Glutamatergic neuron (in vitro differentiated cells): ENCODE data around the gene CDC42BPA. TPM values are rescaled to one million over a fixed set of nuclear protein-coding genes. Genes with fewer than 3 reads are reported as not detected.
A peak's percentile ranks its signal among the peaks of the same experiment; 100 is the strongest.

Experiments used
- DNase-seq: peaks from one replicate; pipeline ENCODE4 v3.0.0; 2022
- H3K27ac Mint-ChIP-seq: one replicate; pipeline ENCODE4 v1.8.0; 2020; ENCODE audit warnings: mild to moderate bottlenecking, mixed read lengths, inconsistent platforms; ENCODE audit not compliant: unreplicated experiment
- H3K27me3 Mint-ChIP-seq: one replicate; pipeline ENCODE4 v1.8.0; 2020; ENCODE audit warnings: mild to moderate bottlenecking, moderate library complexity, mixed read lengths, inconsistent platforms; ENCODE audit not compliant: unreplicated experiment
- H3K36me3 Mint-ChIP-seq: one replicate; pipeline ENCODE4 v1.8.0; 2020; ENCODE audit warnings: mild to moderate bottlenecking, mixed read lengths, inconsistent platforms; ENCODE audit not compliant: unreplicated experiment
- H3K4me1 Mint-ChIP-seq: one replicate; pipeline ENCODE4 v1.8.0; 2020; ENCODE audit warnings: mild to moderate bottlenecking, low read depth, mixed read lengths, inconsistent platforms; ENCODE audit not compliant: unreplicated experiment
- H3K4me3 Mint-ChIP-seq: one replicate; pipeline ENCODE4 v1.8.0; 2020; ENCODE audit warnings: mild to moderate bottlenecking, mixed read lengths, inconsistent platforms; ENCODE audit not compliant: unreplicated experiment
- H3K9me3 Mint-ChIP-seq: one replicate; pipeline ENCODE4 v1.8.0; 2020; ENCODE audit warnings: mild to moderate bottlenecking, moderate library complexity, mixed read lengths, inconsistent platforms; ENCODE audit not compliant: unreplicated experiment
- total RNA-seq: library from RNA; stranded (reverse); fragmentation: NEBNext Ultra II Directional; extraction: Animal tissue kit (Norgen Biotek cat#: 25700); gene quantifications from one replicate; pipeline ENCODE4 v1.2.1, GENCODE V29; 2021; ENCODE audit not compliant: unreplicated experiment
- TF ChIP-seq, protein P1 (sequence below): fragments of 200-600 bp; sonication (generic); IDR thresholded peaks from one replicate; pipeline ENCODE4 v1.5.0; 2021; ENCODE audit not compliant: partially characterized antibody, unreplicated experiment

Gene CDC42BPA
- total RNA-seq, 1 donor from 2014 or later: 66.0 TPM

- no peak overlapping the region for H3K4me3 Mint-ChIP-seq
- TF ChIP-seq, protein P1, sequence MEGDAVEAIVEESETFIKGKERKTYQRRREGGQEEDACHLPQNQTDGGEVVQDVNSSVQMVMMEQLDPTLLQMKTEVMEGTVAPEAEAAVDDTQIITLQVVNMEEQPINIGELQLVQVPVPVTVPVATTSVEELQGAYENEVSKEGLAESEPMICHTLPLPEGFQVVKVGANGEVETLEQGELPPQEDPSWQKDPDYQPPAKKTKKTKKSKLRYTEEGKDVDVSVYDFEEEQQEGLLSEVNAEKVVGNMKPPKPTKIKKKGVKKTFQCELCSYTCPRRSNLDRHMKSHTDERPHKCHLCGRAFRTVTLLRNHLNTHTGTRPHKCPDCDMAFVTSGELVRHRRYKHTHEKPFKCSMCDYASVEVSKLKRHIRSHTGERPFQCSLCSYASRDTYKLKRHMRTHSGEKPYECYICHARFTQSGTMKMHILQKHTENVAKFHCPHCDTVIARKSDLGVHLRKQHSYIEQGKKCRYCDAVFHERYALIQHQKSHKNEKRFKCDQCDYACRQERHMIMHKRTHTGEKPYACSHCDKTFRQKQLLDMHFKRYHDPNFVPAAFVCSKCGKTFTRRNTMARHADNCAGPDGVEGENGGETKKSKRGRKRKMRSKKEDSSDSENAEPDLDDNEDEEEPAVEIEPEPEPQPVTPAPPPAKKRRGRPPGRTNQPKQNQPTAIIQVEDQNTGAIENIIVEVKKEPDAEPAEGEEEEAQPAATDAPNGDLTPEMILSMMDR: no peak
- no peaks in the 10 kb centered on the region for H3K27me3 Mint-ChIP-seq
- H3K4me1 Mint-ChIP-seq: no peaks in the 10 kb centered on the region
- peaks cover 2% of the 10 kb centered on the region for H3K9me3 Mint-ChIP-seq
- DNase-seq: no peak
- no peaks in the 10 kb centered on the region for H3K36me3 Mint-ChIP-seq
- no peak overlapping the region for H3K27ac Mint-ChIP-seq
Observed at GRCh38 chr1:227363825-227364224, 45.5 kb upstream of the CDC42BPA start.

DNA sequence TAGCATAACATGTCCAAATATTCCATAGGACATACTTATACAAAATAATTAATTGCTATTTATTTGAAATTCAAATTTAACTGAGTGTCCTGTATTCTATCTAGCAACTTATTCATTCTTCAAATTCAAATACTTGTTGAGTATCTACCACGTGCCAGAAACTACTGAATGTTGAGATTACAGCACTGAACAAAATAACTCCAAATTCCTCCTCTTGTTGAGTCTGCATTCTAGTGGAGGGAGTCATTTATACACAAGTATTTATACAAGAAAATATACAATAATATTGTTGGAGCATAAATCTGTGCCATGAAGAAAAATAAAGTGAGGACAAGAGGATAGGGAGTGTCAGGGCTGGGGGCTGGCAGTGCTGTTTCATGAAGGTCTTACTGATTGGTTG, 43.7 kb upstream of the CDC42BPA start:
- no peaks in the 10 kb centered on the region for H3K27me3 Mint-ChIP-seq
- no peak overlapping the region for H3K4me3 Mint-ChIP-seq
- TF ChIP-seq, protein P1: no peak
- H3K4me1 Mint-ChIP-seq: peaks cover 6% of the 10 kb centered on the region
- peaks cover 2% of the 10 kb centered on the region for H3K9me3 Mint-ChIP-seq
- H3K27ac Mint-ChIP-seq: no peak overlapping the region
- H3K36me3 Mint-ChIP-seq: no peaks in the 10 kb centered on the region
- DNase-seq: no peak

DNA sequence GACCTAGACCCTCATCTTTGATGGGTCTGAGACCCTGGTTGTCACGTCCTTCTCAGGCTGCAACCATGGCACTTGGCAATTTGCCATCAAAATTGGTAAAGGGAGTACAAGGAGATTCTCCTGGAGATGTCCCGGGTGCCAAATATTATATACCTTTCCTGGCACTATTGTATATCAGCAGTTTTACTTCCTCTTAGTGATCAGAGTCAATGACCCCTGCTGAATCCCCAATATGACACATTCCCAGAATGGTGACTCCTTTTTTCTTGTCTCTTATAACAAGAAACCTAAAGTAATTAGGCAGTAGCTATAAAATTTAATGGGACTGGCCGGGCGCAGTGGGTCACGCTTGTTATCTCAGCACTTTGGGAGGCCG, 39.6 kb upstream of the CDC42BPA start:
- TF ChIP-seq, protein P1: no peak
- Mint-ChIP-seq H3K4me1 (peaks cover 12% of the 10 kb centered on the region), H3K9me3 (peaks cover 2% of the 10 kb centered on the region), H3K27ac (no peak overlapping the region), H3K36me3 (no peaks in the 10 kb centered on the region), H3K4me3 (no peak overlapping the region), H3K27me3 (no peaks in the 10 kb centered on the region)
- no peak for DNase-seq

- Mint-ChIP-seq H3K4me1 (peaks cover 12% of the 10 kb centered on the region), H3K27me3 (no peaks in the 10 kb centered on the region), H3K4me3 (no peak overlapping the region), H3K27ac (peak overlapping the region; percentile 77), H3K36me3 (no peaks in the 10 kb centered on the region), H3K9me3 (peaks cover 2% of the 10 kb centered on the region)
- peak; percentile 20 for DNase-seq
- TF ChIP-seq, protein P1: no peak
Observed at GRCh38 chr1:227357171-227357926, 39.1 kb upstream of the CDC42BPA start.

GRCh38 chr1:227356620-227357146, 38.4 kb upstream of the CDC42BPA start:
- Mint-ChIP-seq H3K4me1 (peaks cover 12% of the 10 kb centered on the region), H3K4me3 (no peak overlapping the region), H3K36me3 (no peaks in the 10 kb centered on the region), H3K27me3 (no peaks in the 10 kb centered on the region), H3K9me3 (peaks cover 2% of the 10 kb centered on the region), H3K27ac (peak overlapping the region; percentile 77)
- no peak for DNase-seq
- TF ChIP-seq, protein P1: no peak
